Memory B cell (primary cell): Measurements from ENCODE around the gene PLAC1.

ENCODE experiments used
- ATAC-seq: fragments of 150-1000 bp; cut with Tn5 transposase; 2 replicates; pipeline ENCODE4 v1.10.0; 2021; ENCODE audit warnings: low read depth, mild to moderate bottlenecking, moderate library complexity
- DNase-seq, 2 donors: peaks; one replicate each; pipeline ENCODE4 v3.0.0; 2022; ENCODE audit warnings: low spot score in 2 of 2
- H3K27ac Mint-ChIP-seq: one replicate; pipeline ENCODE4 v1.8.0; 2022; ENCODE audit warnings: mild to moderate bottlenecking, moderate library complexity, mixed read lengths
- H3K27me3 Mint-ChIP-seq: one replicate; pipeline ENCODE4 v1.8.0; 2022; ENCODE audit warnings: mixed read lengths
- H3K36me3 Mint-ChIP-seq: one replicate; pipeline ENCODE4 v1.8.0; 2022; ENCODE audit warnings: mild to moderate bottlenecking, mixed read lengths
- H3K4me1 Mint-ChIP-seq: one replicate; pipeline ENCODE4 v1.8.0; 2022; ENCODE audit warnings: mixed read lengths
- H3K4me3 Mint-ChIP-seq: one replicate; pipeline ENCODE4 v1.8.0; 2022; ENCODE audit warnings: mild to moderate bottlenecking, moderate library complexity, mixed read lengths
- H3K9me3 Mint-ChIP-seq: one replicate; pipeline ENCODE4 v1.8.0; 2022; ENCODE audit warnings: mixed read lengths

PLAC1 gene

GRCh38 chrX:134520860-134521390 is 137.3 kb downstream of the PLAC1 start:
- H3K27ac Mint-ChIP-seq: no peak overlapping the region
- ATAC-seq: no peak
- no peaks in the 10 kb centered on the region for H3K4me1 Mint-ChIP-seq

More at GRCh38 chrX:134520860-134521390, 137.3 kb downstream of the PLAC1 start:
- no peak for DNase-seq
- Mint-ChIP-seq H3K4me3 (no peak overlapping the region), H3K9me3 (no peaks in the 10 kb centered on the region), H3K27me3 (no peaks in the 10 kb centered on the region), H3K36me3 (no peaks in the 10 kb centered on the region)
